ENCODE results near the gene WWC1.

GRCh38 chr5:168472329-168472728 is 180.9 kb downstream of the WWC1 start:
- TF ChIP-seq POLR2A (IDR thresholded peaks at IDR 0.05; ENCODE audit: low read depth, low read length) (no peak), POLR2AphosphoS5 (IDR thresholded peaks at IDR 0.05; ENCODE audit: low read depth, low read length) (no peak), TAF1 (IDR thresholded peaks at IDR 0.05; ENCODE audit: low read depth, low read length) (no peak), SPI1 (IDR thresholded peaks at IDR 0.05; ENCODE audit: low read depth, low read length) (no peak)

All from GM12891 (cell line).